H1 (cell line): ENCODE measurements around the gene MTTP. TPM values are rescaled to one million over a fixed set of nuclear protein-coding genes. Genes with fewer than 3 reads are reported as not detected.

ENCODE experiments used
- CHD1 ChIP-seq: IDR thresholded peaks from 2 replicates; pipeline ENCODE4 v1.6.1; 2012; ENCODE audit warnings: low read depth, low read length, improper control_type of control experiment
- CTBP2 ChIP-seq: IDR thresholded peaks from 2 replicates; pipeline ENCODE4 v1.7.0; 2011; ENCODE audit warnings: borderline replicate concordance, mild to moderate bottlenecking, moderate library complexity, mixed read lengths, low read length; ENCODE audit not compliant: insufficient read depth, insufficient read length
- POLR2A ChIP-seq, 2 experiments: IDR thresholded peaks; 1 replicate in 1 of 2; 2 replicates in 1 of 2; pipeline ENCODE4 v1.6.1; 2011; ENCODE audit warnings: low read depth in 2 of 2, low read length in 2 of 2, mild to moderate bottlenecking in 2 of 2; ENCODE audit errors: control extremely low read depth in 1 of 2
- polyA plus RNA-seq, 7 experiments: library from polyadenylated mRNA; depleted of rRNA in 3 of 7; stranded (reverse) in 5 of 7; unstranded in 2 of 7; fragments of >200 nt in 5 of 7; fragments of 200-250 nt in 2 of 7; gene quantifications; 1 replicate in 5 of 7; 2 replicates in 1 of 7; 4 replicates in 1 of 7; pipeline versions ENCODE4 v1.2.1 to v1.2.3, GENCODE V29; 2011 to 2013; ENCODE audit warnings: missing spikeins in 2 of 7, mixed read lengths in 2 of 7
- total RNA-seq: library from RNA; stranded (reverse); fragmentation: NEBNext Ultra II Directional; extraction: Animal tissue kit (Norgen Biotek cat#: 25700); gene quantifications from 2 replicates; pipeline ENCODE4 v1.2.1, GENCODE V29; 2021
- TF ChIP-seq, protein P1 (sequence below): fragments of 300-600 bp; sonication (generic); IDR thresholded peaks from 2 replicates; pipeline ENCODE4 v1.7.1; 2012; ENCODE audit warnings: low read length, moderate library complexity, mild to moderate bottlenecking, inconsistent platforms; ENCODE audit not compliant: insufficient replicate concordance
- TF ChIP-seq, protein P2 (sequence below): IDR thresholded peaks from 2 replicates; pipeline ENCODE4 v1.6.1; 2012; ENCODE audit warnings: low read length, inconsistent platforms
- TF ChIP-seq, protein P3 (sequence below): IDR thresholded peaks from 2 replicates; pipeline ENCODE4 v1.6.1; 2012; ENCODE audit warnings: inconsistent platforms

Gene MTTP
- total and polyA plus RNA-seq, 2 of the 8 experiments (the other 6 are each of a cell fraction or from before 2014, with no cell fraction given), result 0.12 to 0.26 TPM

DNA sequence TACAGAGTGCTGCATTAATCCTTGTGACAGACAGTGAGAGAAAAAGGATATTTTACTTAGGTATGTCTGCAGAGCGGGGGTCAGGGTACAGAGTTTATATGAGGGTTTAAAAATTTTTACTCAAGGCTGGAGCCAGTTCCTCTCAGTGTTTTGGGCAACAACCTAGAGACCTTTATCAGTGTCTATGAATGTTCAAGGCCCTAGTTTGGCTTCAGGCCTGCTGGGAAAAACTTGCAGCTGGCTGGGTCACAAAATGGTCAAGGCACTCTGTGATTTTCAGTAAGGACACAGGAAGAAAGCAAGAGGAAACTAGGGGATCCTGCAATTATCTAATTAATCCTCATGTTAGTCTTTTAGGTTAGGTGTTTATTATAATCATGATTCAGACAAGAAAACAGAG lies 93.8 kb downstream of the MTTP start (continued):
- TF ChIP-seq, protein P1, sequence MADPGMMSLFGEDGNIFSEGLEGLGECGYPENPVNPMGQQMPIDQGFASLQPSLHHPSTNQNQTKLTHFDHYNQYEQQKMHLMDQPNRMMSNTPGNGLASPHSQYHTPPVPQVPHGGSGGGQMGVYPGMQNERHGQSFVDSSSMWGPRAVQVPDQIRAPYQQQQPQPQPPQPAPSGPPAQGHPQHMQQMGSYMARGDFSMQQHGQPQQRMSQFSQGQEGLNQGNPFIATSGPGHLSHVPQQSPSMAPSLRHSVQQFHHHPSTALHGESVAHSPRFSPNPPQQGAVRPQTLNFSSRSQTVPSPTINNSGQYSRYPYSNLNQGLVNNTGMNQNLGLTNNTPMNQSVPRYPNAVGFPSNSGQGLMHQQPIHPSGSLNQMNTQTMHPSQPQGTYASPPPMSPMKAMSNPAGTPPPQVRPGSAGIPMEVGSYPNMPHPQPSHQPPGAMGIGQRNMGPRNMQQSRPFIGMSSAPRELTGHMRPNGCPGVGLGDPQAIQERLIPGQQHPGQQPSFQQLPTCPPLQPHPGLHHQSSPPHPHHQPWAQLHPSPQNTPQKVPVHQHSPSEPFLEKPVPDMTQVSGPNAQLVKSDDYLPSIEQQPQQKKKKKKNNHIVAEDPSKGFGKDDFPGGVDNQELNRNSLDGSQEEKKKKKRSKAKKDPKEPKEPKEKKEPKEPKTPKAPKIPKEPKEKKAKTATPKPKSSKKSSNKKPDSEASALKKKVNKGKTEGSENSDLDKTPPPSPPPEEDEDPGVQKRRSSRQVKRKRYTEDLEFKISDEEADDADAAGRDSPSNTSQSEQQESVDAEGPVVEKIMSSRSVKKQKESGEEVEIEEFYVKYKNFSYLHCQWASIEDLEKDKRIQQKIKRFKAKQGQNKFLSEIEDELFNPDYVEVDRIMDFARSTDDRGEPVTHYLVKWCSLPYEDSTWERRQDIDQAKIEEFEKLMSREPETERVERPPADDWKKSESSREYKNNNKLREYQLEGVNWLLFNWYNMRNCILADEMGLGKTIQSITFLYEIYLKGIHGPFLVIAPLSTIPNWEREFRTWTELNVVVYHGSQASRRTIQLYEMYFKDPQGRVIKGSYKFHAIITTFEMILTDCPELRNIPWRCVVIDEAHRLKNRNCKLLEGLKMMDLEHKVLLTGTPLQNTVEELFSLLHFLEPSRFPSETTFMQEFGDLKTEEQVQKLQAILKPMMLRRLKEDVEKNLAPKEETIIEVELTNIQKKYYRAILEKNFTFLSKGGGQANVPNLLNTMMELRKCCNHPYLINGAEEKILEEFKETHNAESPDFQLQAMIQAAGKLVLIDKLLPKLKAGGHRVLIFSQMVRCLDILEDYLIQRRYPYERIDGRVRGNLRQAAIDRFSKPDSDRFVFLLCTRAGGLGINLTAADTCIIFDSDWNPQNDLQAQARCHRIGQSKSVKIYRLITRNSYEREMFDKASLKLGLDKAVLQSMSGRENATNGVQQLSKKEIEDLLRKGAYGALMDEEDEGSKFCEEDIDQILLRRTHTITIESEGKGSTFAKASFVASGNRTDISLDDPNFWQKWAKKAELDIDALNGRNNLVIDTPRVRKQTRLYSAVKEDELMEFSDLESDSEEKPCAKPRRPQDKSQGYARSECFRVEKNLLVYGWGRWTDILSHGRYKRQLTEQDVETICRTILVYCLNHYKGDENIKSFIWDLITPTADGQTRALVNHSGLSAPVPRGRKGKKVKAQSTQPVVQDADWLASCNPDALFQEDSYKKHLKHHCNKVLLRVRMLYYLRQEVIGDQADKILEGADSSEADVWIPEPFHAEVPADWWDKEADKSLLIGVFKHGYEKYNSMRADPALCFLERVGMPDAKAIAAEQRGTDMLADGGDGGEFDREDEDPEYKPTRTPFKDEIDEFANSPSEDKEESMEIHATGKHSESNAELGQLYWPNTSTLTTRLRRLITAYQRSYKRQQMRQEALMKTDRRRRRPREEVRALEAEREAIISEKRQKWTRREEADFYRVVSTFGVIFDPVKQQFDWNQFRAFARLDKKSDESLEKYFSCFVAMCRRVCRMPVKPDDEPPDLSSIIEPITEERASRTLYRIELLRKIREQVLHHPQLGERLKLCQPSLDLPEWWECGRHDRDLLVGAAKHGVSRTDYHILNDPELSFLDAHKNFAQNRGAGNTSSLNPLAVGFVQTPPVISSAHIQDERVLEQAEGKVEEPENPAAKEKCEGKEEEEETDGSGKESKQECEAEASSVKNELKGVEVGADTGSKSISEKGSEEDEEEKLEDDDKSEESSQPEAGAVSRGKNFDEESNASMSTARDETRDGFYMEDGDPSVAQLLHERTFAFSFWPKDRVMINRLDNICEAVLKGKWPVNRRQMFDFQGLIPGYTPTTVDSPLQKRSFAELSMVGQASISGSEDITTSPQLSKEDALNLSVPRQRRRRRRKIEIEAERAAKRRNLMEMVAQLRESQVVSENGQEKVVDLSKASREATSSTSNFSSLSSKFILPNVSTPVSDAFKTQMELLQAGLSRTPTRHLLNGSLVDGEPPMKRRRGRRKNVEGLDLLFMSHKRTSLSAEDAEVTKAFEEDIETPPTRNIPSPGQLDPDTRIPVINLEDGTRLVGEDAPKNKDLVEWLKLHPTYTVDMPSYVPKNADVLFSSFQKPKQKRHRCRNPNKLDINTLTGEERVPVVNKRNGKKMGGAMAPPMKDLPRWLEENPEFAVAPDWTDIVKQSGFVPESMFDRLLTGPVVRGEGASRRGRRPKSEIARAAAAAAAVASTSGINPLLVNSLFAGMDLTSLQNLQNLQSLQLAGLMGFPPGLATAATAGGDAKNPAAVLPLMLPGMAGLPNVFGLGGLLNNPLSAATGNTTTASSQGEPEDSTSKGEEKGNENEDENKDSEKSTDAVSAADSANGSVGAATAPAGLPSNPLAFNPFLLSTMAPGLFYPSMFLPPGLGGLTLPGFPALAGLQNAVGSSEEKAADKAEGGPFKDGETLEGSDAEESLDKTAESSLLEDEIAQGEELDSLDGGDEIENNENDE, result no peak
- TF ChIP-seq POLR2A (IDR thresholded peaks at IDR 0.05; ENCODE audit: control extremely low read depth in 1 of 2, low read depth in 2 of 2, low read length in 2 of 2) (no peak), CHD1 (no peak), CTBP2 (no peak)
- TF ChIP-seq, protein P2, sequence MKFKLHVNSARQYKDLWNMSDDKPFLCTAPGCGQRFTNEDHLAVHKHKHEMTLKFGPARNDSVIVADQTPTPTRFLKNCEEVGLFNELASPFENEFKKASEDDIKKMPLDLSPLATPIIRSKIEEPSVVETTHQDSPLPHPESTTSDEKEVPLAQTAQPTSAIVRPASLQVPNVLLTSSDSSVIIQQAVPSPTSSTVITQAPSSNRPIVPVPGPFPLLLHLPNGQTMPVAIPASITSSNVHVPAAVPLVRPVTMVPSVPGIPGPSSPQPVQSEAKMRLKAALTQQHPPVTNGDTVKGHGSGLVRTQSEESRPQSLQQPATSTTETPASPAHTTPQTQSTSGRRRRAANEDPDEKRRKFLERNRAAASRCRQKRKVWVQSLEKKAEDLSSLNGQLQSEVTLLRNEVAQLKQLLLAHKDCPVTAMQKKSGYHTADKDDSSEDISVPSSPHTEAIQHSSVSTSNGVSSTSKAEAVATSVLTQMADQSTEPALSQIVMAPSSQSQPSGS, result no peak
- TF ChIP-seq, protein P3, sequence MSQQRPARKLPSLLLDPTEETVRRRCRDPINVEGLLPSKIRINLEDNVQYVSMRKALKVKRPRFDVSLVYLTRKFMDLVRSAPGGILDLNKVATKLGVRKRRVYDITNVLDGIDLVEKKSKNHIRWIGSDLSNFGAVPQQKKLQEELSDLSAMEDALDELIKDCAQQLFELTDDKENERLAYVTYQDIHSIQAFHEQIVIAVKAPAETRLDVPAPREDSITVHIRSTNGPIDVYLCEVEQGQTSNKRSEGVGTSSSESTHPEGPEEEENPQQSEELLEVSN, result no peak
- TF ChIP-seq, all 59 proteins: peak for 0
